Vagina (tissue), 2 donors: ENCODE data around the gene MYF6.

Experiments used
- POLR2A ChIP-seq, 2 donors: fragments of 450-650 bp; IDR thresholded peaks; one replicate each; pipeline ENCODE4 v1.6.1; 2017; ENCODE audit warnings: antibody characterized with exemption in 2 of 2, mild to moderate bottlenecking in 2 of 2, moderate library complexity in 2 of 2
- POLR2AphosphoS5 ChIP-seq, 2 donors: sonication (generic); formaldehyde crosslinking; IDR thresholded peaks; one replicate each; pipeline ENCODE4 v1.9.0; 2017; ENCODE audit warnings: antibody characterized with exemption in 2 of 2, mild to moderate bottlenecking in 2 of 2, low read depth in 1 of 2; ENCODE audit not compliant: insufficient read depth in 1 of 2
- TF ChIP-seq, protein P1 (sequence below), 3 experiments: fragments of 450-650 bp in 2 of 3; fragments of 200-600 bp in 1 of 3; sonication (generic) in 1 of 3; IDR thresholded peaks; one replicate each; pipeline ENCODE4 v1.5.1; 2017 to 2019; ENCODE audit warnings: antibody characterized with exemption in 3 of 3, mild to moderate bottlenecking in 2 of 3, moderate library complexity in 2 of 3

DNA sequence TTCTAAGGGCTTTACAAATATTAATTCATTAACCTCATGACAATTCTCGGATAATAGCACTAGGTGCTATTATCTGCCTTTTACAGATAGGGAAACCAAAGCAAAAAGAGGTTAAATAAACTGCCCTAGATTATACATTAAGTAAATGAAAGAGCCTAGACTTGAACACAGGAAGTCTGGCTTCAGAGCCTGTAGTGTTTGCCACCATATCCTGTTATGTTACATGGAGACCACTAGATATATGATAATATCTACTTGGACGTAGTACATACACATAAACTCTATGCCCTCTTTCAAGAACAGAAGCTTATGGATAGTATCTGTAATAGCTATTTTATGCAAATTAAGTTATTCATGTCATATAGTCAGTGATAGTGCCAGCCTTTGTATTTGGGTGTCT is 16.9 kb upstream of the MYF6 start:
- TF ChIP-seq POLR2AphosphoS5 (IDR thresholded peaks at IDR 0.05; ENCODE audit: insufficient read depth in 1 of 2, low read depth in 1 of 2) (no peak), POLR2A (IDR thresholded peaks at IDR 0.05) (no peak)
- TF ChIP-seq, protein P1, sequence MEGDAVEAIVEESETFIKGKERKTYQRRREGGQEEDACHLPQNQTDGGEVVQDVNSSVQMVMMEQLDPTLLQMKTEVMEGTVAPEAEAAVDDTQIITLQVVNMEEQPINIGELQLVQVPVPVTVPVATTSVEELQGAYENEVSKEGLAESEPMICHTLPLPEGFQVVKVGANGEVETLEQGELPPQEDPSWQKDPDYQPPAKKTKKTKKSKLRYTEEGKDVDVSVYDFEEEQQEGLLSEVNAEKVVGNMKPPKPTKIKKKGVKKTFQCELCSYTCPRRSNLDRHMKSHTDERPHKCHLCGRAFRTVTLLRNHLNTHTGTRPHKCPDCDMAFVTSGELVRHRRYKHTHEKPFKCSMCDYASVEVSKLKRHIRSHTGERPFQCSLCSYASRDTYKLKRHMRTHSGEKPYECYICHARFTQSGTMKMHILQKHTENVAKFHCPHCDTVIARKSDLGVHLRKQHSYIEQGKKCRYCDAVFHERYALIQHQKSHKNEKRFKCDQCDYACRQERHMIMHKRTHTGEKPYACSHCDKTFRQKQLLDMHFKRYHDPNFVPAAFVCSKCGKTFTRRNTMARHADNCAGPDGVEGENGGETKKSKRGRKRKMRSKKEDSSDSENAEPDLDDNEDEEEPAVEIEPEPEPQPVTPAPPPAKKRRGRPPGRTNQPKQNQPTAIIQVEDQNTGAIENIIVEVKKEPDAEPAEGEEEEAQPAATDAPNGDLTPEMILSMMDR (IDR thresholded peaks at IDR 0.05): no peak
